CD4-positive, alpha-beta T cell treated with Interleukin-4 for 4 hours (primary cell): ENCODE results near the gene YTHDC2.

Experiments used
- DNase-seq: peaks from one replicate; pipeline ENCODE4 v3.0.0-alpha.2; 2020

Gene YTHDC2

DNA sequence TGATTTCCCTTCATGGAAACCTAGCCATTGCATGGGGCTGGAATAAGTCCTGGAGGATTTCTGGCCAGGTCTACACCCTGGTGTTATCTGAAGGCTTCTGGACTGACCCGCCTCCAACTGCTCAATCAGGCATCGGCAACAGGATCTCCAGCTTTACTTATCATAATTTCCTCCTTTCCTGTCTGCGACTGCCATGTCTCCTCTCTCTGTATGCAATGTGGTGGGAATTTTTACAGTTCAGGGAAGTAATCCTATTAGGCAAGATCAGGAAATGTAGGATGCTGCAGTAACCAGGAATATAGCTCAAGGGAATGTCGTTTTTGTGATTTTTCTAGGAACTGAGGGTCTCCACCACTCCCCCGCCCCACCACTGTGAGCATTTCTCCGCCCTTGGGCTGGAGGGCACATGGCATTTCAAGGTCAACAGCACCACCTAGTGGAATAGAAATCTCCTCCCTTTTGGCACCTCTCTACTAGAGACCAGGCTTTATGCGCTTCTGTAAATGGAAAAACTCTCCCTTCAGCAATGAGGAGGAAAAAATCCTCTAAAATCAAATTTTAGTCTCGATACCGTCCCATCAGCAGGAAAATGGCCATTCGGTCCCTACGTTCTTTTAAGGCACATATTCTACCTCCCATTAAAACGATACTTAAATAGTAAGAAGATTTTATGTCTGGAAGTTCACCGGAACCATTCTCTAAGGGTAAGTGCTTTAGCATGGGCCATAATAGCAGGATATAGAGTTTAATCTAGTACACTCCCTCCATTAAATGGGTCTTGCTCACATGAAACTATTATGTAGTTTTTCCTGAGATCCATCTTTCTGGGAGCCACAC, 93.0 kb downstream of the YTHDC2 start:
- peak; percentile 55 for DNase-seq

DNA sequence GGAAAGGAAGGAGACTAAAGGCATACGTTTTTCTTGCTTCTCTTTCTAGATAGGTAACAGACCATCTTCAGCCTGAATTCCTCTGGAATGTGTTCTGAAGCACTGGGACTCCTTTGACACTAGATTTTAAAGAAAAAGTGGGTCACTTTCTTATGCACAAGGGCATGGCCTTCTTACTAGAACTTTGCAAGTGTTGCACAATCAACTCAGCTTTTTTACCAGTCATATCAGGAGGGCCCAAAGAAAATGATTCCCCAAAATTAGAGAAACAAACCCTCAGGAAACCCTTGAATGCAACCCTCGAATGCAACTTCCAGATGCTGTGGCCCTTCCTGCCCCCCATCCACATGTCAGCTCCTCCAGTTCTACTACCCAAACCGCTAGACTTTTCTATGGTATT, 93.9 kb downstream of the YTHDC2 start:
- no peak for DNase-seq

DNA sequence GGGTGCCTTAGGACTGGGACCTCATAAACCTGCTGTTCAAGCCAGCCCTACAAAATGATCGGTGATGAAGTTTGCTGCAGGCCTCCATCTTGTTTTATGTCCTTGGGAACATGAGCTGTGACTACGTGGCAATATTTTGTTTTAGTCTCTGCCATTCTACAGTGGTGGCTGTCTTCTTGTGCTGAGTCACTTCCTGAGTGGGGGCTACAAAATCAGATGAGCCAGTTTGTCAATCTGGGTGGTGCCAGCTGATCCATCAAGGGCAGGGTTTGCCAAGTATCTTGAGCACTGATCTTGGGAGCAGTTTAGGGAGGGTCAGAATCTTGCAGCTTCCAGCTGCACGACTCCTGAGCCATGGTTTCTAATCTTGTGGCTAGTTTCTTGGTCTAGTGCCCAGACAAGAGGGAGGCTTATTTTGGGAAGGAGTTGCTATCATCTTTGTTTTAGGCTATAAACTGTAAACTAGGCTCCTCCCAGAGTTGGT, 94.7 kb downstream of the YTHDC2 start:
- no peak for DNase-seq

DNA sequence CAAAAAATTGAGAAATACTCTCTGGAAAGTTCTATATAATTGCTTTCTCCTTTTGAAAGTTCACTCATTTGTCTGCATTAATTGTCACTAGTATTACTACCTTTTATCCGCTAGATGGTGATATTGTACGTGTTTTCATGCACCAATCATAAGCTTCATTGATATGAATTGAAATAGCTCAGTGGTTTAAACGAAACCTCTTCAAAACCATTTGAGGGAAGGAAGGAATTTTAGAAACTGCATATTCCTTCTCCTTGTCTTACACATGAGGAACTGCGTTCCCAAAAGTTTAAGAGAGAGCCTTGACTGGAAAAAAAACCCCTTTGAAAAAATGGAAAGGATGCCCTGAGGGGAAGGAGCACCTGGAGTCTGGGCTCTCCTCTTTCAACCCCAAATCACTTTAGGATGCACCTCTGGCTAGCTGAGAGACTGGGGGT, 98.6 kb downstream of the YTHDC2 start:
- DNase-seq: peak; percentile 55

DNA sequence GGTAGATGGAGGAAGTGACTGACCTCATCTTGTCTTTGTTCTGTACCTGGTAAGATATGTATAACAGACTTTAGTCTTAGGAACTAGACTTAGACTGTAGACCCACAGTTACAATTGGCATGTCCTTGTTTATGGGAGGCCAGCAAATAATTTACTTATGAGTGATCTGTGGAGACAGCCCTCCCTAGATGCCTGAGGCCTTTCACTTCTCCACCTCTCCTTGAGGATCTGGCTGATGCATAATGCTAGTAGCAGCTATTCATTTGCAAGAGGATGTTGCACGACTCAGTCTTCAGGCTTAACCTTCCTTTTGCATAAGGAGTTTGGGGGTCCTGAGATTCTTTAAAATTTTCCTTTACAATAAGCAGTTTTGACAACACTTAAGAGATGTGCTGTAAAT, 100.7 kb downstream of the YTHDC2 start:
- no peak for DNase-seq

DNA sequence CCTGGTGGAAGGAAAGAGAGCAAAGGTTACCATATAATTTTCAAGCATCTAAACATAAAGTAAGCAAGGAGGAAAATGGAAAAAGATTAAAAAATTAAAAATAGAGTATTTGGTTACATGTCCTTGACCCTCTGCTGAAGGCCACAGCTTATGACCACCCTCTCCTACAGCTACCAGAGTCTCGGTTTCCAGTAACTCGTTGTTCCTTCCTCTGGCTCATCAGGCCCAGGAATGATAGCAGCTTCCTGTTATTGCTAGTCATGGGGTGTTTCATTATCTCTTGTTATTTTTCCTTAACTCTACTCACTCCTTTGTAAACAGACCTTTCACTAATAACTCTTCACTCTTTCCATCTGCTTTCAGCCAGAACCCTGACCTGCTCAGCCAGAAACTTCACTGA, 102.2 kb downstream of the YTHDC2 start:
- DNase-seq: no peak

DNA sequence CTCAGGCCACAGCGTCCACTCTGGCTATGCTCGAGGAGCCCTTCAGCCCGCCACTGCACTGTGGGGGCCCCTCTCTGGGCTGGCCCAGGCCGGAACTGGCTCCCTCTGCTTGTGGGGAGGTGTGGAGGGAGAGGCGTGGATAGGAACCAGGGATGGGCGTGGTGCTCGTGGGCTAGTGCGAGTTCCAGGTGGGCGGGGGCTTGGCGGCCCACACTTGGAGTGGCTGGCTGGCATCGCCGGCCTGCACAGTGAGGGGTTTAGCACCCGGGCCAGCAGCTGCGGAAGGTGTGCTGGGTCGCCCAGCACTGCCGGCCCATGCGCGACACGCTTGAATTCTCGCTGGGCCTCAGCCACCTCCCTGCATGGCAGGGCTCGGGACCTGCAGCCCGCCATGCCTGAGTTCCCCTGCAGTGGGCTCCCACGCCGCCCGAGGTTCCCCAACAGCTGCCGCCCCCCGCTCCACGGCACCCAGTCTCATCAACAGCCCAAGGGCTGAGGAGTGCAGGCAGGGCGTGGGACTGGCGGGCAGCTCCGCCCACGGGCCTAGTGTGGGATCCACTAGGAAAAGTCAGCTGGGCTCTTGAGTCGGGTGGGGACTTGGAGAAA, 103.8 kb downstream of the YTHDC2 start:
- no peak for DNase-seq

DNA sequence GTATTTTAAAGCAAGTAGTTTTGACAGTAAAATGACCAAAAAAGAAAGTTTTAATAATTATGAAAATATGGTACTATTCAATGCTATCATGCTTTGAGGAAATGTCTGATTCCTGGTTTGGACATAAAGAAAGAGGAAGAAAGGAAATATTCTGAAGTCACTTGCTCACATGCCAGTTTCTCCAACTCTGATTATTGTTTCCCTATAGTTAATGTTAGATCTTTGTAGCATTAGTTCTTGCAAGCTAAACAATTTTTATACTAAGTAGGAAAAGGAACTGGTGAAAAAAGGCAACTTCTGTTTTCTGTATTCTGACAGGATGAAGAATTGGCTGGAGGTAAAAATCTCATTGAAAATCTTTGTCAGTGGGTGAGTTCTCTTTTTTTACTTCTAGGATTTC, 119.5 kb downstream of the YTHDC2 start:
- DNase-seq: no peak

DNA sequence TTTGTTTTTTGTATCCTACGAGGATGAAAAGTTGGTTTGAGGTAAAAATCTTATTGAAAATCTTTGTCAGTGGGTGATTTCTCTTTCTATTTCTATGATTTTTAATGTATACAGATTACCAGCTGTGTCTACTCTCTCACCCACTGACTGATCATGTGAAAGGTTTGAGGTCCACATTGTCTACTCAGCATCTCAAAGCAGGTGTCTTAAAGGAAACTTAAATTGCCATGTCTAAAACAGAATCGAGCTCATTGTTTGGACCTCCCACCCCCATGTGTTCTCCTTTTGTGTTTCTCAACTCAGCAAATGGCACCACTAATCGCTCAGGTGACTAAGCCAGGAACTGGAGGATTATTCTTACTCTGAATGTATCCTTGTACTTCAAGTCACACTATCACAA, 121.5 kb downstream of the YTHDC2 start:
- no peak for DNase-seq

DNA sequence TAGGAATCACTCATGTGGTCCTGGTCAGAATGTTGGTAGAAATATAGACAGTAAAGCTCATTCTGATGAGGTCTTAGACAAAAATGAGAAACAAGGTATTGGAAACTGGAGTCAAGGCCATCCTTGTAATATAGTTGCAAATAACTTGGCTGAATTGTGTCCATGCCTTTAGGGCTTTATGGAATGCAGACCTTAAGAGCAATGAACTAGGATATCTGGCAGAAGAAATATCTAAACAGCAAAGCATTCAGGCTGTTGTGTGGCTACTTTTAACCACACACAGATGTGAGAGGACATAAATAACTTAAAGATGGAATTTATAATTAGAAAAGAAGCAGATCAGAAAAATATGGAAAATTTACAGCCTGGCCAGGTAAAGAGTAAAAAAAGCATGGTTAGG, 128.2 kb downstream of the YTHDC2 start:
- no peak for DNase-seq
